Suppressor macrophage treated with lipopolysaccharide for 1 hour (primary cell): ENCODE measurements around the gene PALB2.
"Not testable (repeated sequence)": the region's sequence is repeated elsewhere in the genome, so short reads cannot be mapped to it uniquely, and the experiment has no call there.

Source experiments
- DNase-seq, 3 donors: peaks; one replicate each; pipeline ENCODE4 v3.0.0-alpha.2; 2020 to 2022

PALB2 gene

GRCh38 chr16:23642246-23642774, 1.2 kb upstream of the PALB2 start:
- DNase-seq: no peak

- DNase-seq: no peak
Observed at GRCh38 chr16:23640615-23640930, 537 bp downstream of the PALB2 start.

- DNase-seq: no peak
Observed at GRCh38 chr16:23635958-23636357, 5.2 kb downstream of the PALB2 start.

- no peak for DNase-seq
Observed at GRCh38 chr16:23634461-23635036, 6.6 kb downstream of the PALB2 start.

- DNase-seq: not testable (repeated sequence)
Observed at GRCh38 chr16:23631874-23632273, 9.2 kb downstream of the PALB2 start.

GRCh38 chr16:23629516-23629915, 11.6 kb downstream of the PALB2 start:
- no peak for DNase-seq

- DNase-seq: no peak
Observed at GRCh38 chr16:23624092-23624491, 17.0 kb downstream of the PALB2 start.

- DNase-seq: no peak
Observed at GRCh38 chr16:23615805-23616204, 25.3 kb downstream of the PALB2 start.

- no peak for DNase-seq
Observed at GRCh38 chr16:23611936-23612335, 29.2 kb downstream of the PALB2 start.

GRCh38 chr16:23610905-23611304, 30.2 kb downstream of the PALB2 start:
- not testable (repeated sequence) for DNase-seq

GRCh38 chr16:23609929-23610328, 31.2 kb downstream of the PALB2 start:
- DNase-seq: no peak

- peak; percentile 46 to 67 (median 59) for DNase-seq
Observed at GRCh38 chr16:23608194-23608593, 32.9 kb downstream of the PALB2 start.

GRCh38 chr16:23607726-23608125, 33.4 kb downstream of the PALB2 start:
- DNase-seq: peak; percentile 33 to 58 (median 44)

- DNase-seq: peak in 1 of 3 donors; percentile 18
Observed at GRCh38 chr16:23597003-23597756, 43.9 kb downstream of the PALB2 start.

GRCh38 chr16:23595951-23596720, 45.0 kb downstream of the PALB2 start, which contains the start of gene NDUFAB1:
Gene NDUFAB1 (minus strand): TSS chr16:23596316. CDS start chr16:23596290, 26 bp downstream.
- peak; percentile 95 to 97 (median 96) for DNase-seq

GRCh38 chr16:23595246-23595950, 45.7 kb downstream of the PALB2 start:
- no peak for DNase-seq

- DNase-seq: no peak
Observed at GRCh38 chr16:23594186-23594585, 46.9 kb downstream of the PALB2 start.

- DNase-seq: no peak
Observed at GRCh38 chr16:23590181-23590580, 50.9 kb downstream of the PALB2 start.

GRCh38 chr16:23587726-23588125, 53.4 kb downstream of the PALB2 start:
- no peak for DNase-seq

GRCh38 chr16:23584186-23585076, 56.7 kb downstream of the PALB2 start:
- no peak for DNase-seq

- not testable (repeated sequence) for DNase-seq
Observed at GRCh38 chr16:23583271-23583670, 57.8 kb downstream of the PALB2 start.

GRCh38 chr16:23581764-23582163, 59.3 kb downstream of the PALB2 start:
- no peak for DNase-seq
